Measurements from ENCODE around the gene AHDC1. TPM values are rescaled to one million over a fixed set of nuclear protein-coding genes. Genes with fewer than 3 reads are reported as not detected.

Gene AHDC1
- total and polyA plus RNA-seq, 2 of the 13 experiments (the other 11 are each of a cell fraction or from before 2014, with no cell fraction given): 1.0 to 2.7 TPM

DNA sequence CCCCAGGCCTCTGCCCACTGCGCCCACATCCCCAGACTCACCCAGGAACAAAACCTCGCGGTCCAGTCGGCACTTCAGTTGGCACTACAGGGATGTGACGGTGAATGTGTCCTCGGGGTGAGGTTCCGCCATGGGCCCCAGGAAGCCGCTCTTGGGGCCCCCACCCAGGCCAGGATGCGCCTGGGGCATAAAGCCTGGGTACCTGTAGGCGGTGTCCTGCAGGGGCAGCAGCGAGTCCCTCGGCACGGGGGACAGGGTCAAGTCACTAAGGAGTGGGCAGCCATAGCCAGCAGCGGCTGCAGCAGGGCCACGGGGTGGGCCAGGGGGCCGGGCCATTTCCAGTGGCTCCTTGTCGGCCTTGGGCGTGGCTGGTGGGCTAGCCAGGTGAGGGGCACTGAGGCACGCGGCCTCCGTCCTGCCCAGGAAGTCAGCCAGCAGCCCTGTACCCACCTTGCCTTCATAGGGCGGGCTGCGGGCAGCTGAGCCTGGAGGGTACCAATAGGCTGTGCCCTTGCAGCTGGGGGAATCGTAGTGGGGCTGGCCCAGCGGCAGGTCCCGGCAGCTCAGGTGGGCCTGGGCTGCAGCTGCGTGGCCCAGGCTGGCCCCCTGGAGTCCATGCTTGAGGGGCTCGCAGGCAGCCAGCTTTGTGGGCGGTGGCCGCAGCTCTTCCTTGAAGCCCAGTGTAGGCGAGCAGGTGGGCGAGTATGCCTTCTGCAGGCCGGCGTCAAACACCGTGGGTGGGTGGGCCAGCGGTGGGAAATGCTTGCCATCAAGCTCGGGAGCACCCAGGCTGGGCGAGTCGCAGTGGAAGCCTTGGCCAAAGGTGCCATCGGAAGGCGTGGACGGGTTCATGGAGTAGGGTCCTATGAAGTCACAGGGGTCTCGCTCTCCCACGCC lies 56.5 kb downstream of the AHDC1 start (continued):
- TF ChIP-seq, protein P1, sequence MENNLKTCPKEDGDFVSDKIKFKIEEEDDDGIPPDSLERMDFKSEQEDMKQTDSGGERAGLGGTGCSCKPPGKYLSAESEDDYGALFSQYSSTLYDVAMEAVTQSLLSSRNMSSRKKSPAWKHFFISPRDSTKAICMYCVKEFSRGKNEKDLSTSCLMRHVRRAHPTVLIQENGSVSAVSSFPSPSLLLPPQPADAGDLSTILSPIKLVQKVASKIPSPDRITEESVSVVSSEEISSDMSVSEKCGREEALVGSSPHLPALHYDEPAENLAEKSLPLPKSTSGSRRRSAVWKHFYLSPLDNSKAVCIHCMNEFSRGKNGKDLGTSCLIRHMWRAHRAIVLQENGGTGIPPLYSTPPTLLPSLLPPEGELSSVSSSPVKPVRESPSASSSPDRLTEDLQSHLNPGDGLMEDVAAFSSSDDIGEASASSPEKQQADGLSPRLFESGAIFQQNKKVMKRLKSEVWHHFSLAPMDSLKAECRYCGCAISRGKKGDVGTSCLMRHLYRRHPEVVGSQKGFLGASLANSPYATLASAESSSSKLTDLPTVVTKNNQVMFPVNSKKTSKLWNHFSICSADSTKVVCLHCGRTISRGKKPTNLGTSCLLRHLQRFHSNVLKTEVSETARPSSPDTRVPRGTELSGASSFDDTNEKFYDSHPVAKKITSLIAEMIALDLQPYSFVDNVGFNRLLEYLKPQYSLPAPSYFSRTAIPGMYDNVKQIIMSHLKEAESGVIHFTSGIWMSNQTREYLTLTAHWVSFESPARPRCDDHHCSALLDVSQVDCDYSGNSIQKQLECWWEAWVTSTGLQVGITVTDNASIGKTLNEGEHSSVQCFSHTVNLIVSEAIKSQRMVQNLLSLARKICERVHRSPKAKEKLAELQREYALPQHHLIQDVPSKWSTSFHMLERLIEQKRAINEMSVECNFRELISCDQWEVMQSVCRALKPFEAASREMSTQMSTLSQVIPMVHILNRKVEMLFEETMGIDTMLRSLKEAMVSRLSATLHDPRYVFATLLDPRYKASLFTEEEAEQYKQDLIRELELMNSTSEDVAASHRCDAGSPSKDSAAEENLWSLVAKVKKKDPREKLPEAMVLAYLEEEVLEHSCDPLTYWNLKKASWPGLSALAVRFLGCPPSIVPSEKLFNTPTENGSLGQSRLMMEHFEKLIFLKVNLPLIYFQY (CRISPR knock-in tag; IDR thresholded peaks at IDR 0.05; ENCODE audit: borderline replicate concordance): no peak
- TF ChIP-seq ZBTB33 (CRISPR knock-in tag; IDR thresholded peaks at IDR 0.05) (peak; percentile 98), SETDB1 (CRISPR knock-in tag; IDR thresholded peaks at IDR 0.05; ENCODE audit: borderline replicate concordance) (no peak), ZFP36L2 (CRISPR knock-in tag; IDR thresholded peaks at IDR 0.05) (no peak)
- TF ChIP-seq, protein P2, sequence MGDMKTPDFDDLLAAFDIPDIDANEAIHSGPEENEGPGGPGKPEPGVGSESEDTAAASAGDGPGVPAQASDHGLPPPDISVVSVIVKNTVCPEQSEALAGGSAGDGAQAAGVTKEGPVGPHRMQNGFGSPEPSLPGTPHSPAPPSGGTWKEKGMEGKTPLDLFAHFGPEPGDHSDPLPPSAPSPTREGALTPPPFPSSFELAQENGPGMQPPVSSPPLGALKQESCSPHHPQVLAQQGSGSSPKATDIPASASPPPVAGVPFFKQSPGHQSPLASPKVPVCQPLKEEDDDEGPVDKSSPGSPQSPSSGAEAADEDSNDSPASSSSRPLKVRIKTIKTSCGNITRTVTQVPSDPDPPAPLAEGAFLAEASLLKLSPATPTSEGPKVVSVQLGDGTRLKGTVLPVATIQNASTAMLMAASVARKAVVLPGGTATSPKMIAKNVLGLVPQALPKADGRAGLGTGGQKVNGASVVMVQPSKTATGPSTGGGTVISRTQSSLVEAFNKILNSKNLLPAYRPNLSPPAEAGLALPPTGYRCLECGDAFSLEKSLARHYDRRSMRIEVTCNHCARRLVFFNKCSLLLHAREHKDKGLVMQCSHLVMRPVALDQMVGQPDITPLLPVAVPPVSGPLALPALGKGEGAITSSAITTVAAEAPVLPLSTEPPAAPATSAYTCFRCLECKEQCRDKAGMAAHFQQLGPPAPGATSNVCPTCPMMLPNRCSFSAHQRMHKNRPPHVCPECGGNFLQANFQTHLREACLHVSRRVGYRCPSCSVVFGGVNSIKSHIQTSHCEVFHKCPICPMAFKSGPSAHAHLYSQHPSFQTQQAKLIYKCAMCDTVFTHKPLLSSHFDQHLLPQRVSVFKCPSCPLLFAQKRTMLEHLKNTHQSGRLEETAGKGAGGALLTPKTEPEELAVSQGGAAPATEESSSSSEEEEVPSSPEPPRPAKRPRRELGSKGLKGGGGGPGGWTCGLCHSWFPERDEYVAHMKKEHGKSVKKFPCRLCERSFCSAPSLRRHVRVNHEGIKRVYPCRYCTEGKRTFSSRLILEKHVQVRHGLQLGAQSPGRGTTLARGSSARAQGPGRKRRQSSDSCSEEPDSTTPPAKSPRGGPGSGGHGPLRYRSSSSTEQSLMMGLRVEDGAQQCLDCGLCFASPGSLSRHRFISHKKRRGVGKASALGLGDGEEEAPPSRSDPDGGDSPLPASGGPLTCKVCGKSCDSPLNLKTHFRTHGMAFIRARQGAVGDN (CRISPR knock-in tag; IDR thresholded peaks at IDR 0.05): peak; percentile 35; the same call in 1 of the 2 replicates

Data from HepG2 (cell line).